ENCODE data around the gene SUGCT.

SUGCT gene

DNA sequence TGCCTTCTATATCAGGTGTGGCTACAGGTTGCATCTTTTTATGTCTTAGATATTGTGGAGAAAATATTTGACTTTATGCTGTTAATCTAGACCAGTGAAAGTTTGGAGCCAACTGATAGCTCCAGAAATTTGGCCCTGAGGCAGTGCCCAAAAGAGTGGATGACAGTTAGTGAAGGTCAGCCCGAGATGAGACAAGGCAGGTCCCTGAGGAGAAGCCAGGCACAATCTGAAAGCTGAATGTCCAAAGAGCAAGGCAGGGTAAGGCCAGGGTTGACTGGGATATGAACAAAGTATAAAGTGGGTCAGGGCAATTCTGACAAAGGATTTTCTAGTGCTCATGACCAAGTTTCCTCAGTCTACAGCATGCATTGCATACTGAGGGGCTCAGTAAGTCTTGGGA lies 661.9 kb downstream of the SUGCT start:
- H3K27ac ChIP-seq (ENCODE audit: extremely low read depth, low read depth, low read length) = no peak overlapping the region
- no peak overlapping the region for H3K4me3 ChIP-seq (ENCODE audit: low read depth, low read length)
- ChIA-PET CTCF (no interaction called here), POLR2A (no interaction called here)
- H3K9me3 ChIP-seq (ENCODE audit: control insufficient read depth, insufficient read depth, low read depth, low read length) = no peaks in the 10 kb centered on the region
- H3K4me1 ChIP-seq (ENCODE audit: control insufficient read depth, insufficient read depth, low read length) = no peaks in the 10 kb centered on the region
- TF ChIP-seq PBX3 (CRISPR knock-in tag; IDR thresholded peaks at IDR 0.05) = no peak
- TF ChIP-seq MYNN (tag by site-specific recombination; IDR thresholded peaks at IDR 0.05; ENCODE audit: borderline replicate concordance) = no peak
- TF ChIP-seq ZNF501 (tag by site-specific recombination; IDR thresholded peaks at IDR 0.05) = no peak
- TF ChIP-seq ZNF362 (tag by site-specific recombination; IDR thresholded peaks at IDR 0.05) = no peak
- no peak for TF ChIP-seq ZNF146 (tag by site-specific recombination; IDR thresholded peaks at IDR 0.05)
- TF ChIP-seq INSM2 (tag by site-specific recombination; IDR thresholded peaks at IDR 0.05) = no peak
- TF ChIP-seq ZNF530 (tag by site-specific recombination; IDR thresholded peaks at IDR 0.05; ENCODE audit: low read depth) = no peak
- no peak for TF ChIP-seq ZNF398 (tag by site-specific recombination; IDR thresholded peaks at IDR 0.05)
- TF ChIP-seq ZNF23 (tag by site-specific recombination; IDR thresholded peaks at IDR 0.05; ENCODE audit: borderline replicate concordance) = no peak
- no peak for TF ChIP-seq ZNF561 (tag by site-specific recombination; IDR thresholded peaks at IDR 0.05; ENCODE audit: borderline replicate concordance)
- no peak for TF ChIP-seq ZNF2 (tag by site-specific recombination; IDR thresholded peaks at IDR 0.05)
- TF ChIP-seq, protein P1, sequence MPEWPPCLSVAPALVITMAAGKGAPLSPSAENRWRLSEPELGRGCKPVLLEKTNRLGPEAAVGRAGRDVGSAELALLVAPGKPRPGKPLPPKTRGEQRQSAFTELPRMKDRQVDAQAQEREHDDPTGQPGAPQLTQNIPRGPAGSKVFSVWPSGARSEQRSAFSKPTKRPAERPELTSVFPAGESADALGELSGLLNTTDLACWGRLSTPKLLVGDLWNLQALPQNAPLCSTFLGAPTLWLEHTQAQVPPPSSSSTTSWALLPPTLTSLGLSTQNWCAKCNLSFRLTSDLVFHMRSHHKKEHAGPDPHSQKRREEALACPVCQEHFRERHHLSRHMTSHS (tag by site-specific recombination; IDR thresholded peaks at IDR 0.05) = no peak
- no peak for TF ChIP-seq SP7 (tag by site-specific recombination; IDR thresholded peaks at IDR 0.05)
- TF ChIP-seq, protein P2, sequence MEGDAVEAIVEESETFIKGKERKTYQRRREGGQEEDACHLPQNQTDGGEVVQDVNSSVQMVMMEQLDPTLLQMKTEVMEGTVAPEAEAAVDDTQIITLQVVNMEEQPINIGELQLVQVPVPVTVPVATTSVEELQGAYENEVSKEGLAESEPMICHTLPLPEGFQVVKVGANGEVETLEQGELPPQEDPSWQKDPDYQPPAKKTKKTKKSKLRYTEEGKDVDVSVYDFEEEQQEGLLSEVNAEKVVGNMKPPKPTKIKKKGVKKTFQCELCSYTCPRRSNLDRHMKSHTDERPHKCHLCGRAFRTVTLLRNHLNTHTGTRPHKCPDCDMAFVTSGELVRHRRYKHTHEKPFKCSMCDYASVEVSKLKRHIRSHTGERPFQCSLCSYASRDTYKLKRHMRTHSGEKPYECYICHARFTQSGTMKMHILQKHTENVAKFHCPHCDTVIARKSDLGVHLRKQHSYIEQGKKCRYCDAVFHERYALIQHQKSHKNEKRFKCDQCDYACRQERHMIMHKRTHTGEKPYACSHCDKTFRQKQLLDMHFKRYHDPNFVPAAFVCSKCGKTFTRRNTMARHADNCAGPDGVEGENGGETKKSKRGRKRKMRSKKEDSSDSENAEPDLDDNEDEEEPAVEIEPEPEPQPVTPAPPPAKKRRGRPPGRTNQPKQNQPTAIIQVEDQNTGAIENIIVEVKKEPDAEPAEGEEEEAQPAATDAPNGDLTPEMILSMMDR (tag by site-specific recombination; IDR thresholded peaks at IDR 0.05) = no peak
- TF ChIP-seq ZNF335 (tag by site-specific recombination; conservative IDR thresholded peaks at IDR 0.05) = no peak
- H3K36me3 ChIP-seq (ENCODE audit: control insufficient read depth in 2 of 2, insufficient read depth in 1 of 2, low read length in 2 of 2) = no peaks in the 10 kb centered on the region

GRCh38 chr7:40798613-40799012 lies 663.8 kb downstream of the SUGCT start:
- H3K4me1 ChIP-seq (ENCODE audit: control insufficient read depth, insufficient read depth, low read length) = no peaks in the 10 kb centered on the region
- ChIA-PET POLR2A (no interaction called here), CTCF (no interaction called here)
- H3K9me3 ChIP-seq (ENCODE audit: control insufficient read depth, insufficient read depth, low read depth, low read length) = no peaks in the 10 kb centered on the region
- H3K36me3 ChIP-seq (ENCODE audit: control insufficient read depth in 2 of 2, insufficient read depth in 1 of 2, low read length in 2 of 2) = no peaks in the 10 kb centered on the region
- no peak overlapping the region for H3K4me3 ChIP-seq (ENCODE audit: low read depth, low read length)
- no peak overlapping the region for H3K27ac ChIP-seq (ENCODE audit: extremely low read depth, low read depth, low read length)
- TF ChIP-seq KLF17 (tag by site-specific recombination; IDR thresholded peaks at IDR 0.05) = no peak
- no peak for TF ChIP-seq ZNF660 (tag by site-specific recombination; IDR thresholded peaks at IDR 0.05)
- TF ChIP-seq, protein P3, sequence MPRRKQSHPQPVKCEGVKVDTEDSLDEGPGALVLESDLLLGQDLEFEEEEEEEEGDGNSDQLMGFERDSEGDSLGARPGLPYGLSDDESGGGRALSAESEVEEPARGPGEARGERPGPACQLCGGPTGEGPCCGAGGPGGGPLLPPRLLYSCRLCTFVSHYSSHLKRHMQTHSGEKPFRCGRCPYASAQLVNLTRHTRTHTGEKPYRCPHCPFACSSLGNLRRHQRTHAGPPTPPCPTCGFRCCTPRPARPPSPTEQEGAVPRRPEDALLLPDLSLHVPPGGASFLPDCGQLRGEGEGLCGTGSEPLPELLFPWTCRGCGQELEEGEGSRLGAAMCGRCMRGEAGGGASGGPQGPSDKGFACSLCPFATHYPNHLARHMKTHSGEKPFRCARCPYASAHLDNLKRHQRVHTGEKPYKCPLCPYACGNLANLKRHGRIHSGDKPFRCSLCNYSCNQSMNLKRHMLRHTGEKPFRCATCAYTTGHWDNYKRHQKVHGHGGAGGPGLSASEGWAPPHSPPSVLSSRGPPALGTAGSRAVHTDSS (tag by site-specific recombination; IDR thresholded peaks at IDR 0.05) = no peak
- TF ChIP-seq, protein P4, sequence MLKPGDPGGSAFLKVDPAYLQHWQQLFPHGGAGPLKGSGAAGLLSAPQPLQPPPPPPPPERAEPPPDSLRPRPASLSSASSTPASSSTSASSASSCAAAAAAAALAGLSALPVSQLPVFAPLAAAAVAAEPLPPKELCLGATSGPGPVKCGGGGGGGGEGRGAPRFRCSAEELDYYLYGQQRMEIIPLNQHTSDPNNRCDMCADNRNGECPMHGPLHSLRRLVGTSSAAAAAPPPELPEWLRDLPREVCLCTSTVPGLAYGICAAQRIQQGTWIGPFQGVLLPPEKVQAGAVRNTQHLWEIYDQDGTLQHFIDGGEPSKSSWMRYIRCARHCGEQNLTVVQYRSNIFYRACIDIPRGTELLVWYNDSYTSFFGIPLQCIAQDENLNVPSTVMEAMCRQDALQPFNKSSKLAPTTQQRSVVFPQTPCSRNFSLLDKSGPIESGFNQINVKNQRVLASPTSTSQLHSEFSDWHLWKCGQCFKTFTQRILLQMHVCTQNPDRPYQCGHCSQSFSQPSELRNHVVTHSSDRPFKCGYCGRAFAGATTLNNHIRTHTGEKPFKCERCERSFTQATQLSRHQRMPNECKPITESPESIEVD (tag by site-specific recombination; IDR thresholded peaks at IDR 0.05) = no peak
- no peak for TF ChIP-seq ZNF146 (tag by site-specific recombination; IDR thresholded peaks at IDR 0.05)
- no peak for TF ChIP-seq ZNF16 (tag by site-specific recombination; IDR thresholded peaks at IDR 0.05; ENCODE audit: low read depth)
- TF ChIP-seq ZNF132 (tag by site-specific recombination; IDR thresholded peaks at IDR 0.05; ENCODE audit: borderline replicate concordance) = no peak
- no peak for TF ChIP-seq ZNF350 (tag by site-specific recombination; IDR thresholded peaks at IDR 0.05)

Data from HEK293 (cell line).